ENCODE data around the gene INCA1. TPM values are rescaled to one million over a fixed set of nuclear protein-coding genes. Genes with fewer than 3 reads are reported as not detected.

INCA1 gene
- polyA plus RNA-seq, 1 of the 3 experiments (the other 2 are of a cell fraction), result 1.2 TPM

DNA sequence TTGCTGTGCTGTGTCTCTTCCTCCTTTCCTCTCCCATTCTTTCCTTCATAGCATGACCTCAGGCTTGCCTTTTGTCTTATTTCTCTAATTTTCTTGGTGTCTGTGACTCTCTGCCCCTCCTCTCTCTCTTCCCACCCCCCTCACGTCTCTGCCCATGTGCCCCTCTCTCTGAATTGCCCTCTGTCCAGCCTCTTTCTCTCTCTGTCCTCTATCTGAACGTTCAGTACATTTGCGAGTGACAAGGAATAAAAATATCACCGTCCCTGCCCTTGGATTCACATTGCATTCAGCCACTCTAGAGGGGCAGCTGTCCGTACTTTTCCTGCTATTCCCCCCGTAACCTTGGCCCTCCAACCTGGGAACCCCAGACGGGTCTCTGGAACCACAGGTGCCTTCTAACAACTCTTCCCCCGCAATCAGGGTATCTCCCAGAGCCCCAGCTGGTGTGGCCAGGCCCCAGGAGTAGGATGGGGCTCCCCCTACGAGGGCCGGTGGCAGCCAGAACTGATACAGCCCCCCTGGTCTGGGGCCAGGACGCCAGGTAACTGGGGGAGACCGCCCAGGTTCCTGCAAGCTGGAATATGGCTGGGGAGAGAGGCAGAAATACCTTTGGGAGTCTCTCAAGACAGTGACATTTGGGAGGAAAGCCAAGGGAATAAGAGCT is 2.2 kb upstream of the INCA1 start:
- no peak overlapping the region for H2AFZ ChIP-seq (ENCODE audit: low read depth)
- CTCF ChIA-PET, result interaction anchor here (0.9 to 8.1 kb wide), 6 partner anchors 11 to 62 kb away, joined by 3 to 54 read pairs (median 4); partner anchors contain the start of gene CAMTA2

DNA sequence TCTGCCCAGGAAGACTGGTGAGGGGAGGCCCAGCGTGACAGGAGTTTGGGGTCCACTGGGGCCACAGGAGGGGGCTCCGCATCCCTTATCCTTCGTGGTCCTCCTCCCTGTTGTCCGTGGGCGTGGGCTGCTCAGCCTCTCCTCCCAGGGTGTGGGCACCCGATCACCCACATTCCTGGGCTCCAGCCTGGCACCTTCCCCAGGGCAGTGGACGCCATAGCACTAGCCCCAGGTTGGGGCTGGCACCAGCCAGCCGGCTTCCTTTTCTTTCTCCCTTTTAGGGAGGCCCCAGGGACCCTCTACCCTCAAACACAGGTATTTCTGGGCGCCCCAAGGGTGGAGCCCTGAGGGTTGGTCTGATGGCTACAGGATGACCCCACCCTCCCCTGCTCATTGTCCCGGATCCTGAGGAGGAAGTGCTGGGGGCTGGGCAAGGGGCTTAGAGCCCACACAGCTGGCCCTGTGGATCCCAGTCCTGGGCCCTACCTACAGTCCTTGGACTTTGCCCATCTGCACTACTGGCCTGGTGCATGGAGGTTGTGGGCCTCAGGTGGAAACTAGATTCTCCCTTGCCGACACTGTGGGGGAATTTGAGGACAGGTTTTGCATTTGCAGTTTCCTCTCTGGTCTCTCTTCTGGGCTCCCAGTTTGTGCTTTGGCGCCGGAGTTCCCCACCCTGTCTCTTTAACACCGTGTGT is 1.6 kb upstream of the INCA1 start:
- whole genome bisulfite sequencing (ENCODE audit: low lambda C conversion rate), result 33% methylated on average over 12 of the region's 14 CpGs
- TF ChIP-seq MXI1 (IDR thresholded peaks at IDR 0.05; ENCODE audit: low read depth, low read length), result no peak
- no peak for TF ChIP-seq EP300 (IDR thresholded peaks at IDR 0.05; ENCODE audit: borderline replicate concordance in 1 of 2, low read depth in 1 of 2, low read length in 1 of 2)
- no peak for TF ChIP-seq SMC3 (IDR thresholded peaks at IDR 0.05; ENCODE audit: low read depth, low read length)
- no peak for TF ChIP-seq TAF1 (IDR thresholded peaks at IDR 0.05; ENCODE audit: borderline replicate concordance, low read depth, low read length)
- no peak for TF ChIP-seq RXRA (IDR thresholded peaks at IDR 0.05; ENCODE audit: borderline replicate concordance, low read depth)
- no peak for TF ChIP-seq NFIC (IDR thresholded peaks at IDR 0.05; ENCODE audit: borderline replicate concordance)
- no peak for TF ChIP-seq SIN3A (IDR thresholded peaks at IDR 0.05; ENCODE audit: borderline replicate concordance, low read depth, low read length)
- no peak for TF ChIP-seq RFX5 (IDR thresholded peaks at IDR 0.05; ENCODE audit: low read length)
- TF ChIP-seq CHD2 (IDR thresholded peaks at IDR 0.05; ENCODE audit: low read length, partially characterized antibody), result no peak
- no peak for TF ChIP-seq RCOR1 (IDR thresholded peaks at IDR 0.05; ENCODE audit: low read length)
- TF ChIP-seq TEAD4 (IDR thresholded peaks at IDR 0.05; ENCODE audit: borderline replicate concordance, insufficient read depth), result no peak
- TF ChIP-seq JUND (IDR thresholded peaks at IDR 0.05), result no peak
- TF ChIP-seq RAD21 (IDR thresholded peaks at IDR 0.05; ENCODE audit: low read length), result no peak
- TF ChIP-seq FOSL2 (IDR thresholded peaks at IDR 0.05; ENCODE audit: borderline replicate concordance, low read depth), result no peak

More for the DNA sequence above, 2.2 kb upstream of the INCA1 start:
- Histone ChIP-seq H3K27me3 (ENCODE audit: insufficient read depth) (no peaks in the 10 kb centered on the region), H3K9me2 (no peaks in the 10 kb centered on the region), H3K79me2 (ENCODE audit: insufficient read depth) (peaks cover 50% of the 10 kb centered on the region), H3F3A (replicated peaks; ENCODE audit: insufficient read depth) (peaks cover 4% of the 10 kb centered on the region), H3K9me3 (no peaks in the 10 kb centered on the region), H3K4me1 (ENCODE audit: control insufficient read depth in 1 of 2, insufficient read depth in 2 of 2, low read depth in 1 of 2, low read length in 1 of 2) (peaks cover 10 to 24% of the 10 kb centered on the region in 2 experiments; a peak in 3 of 4 replicates), H3K9ac (peak overlapping the region; percentile 84), H3K4me2 (peak overlapping the region; percentile 99), H4K20me1 (ENCODE audit: insufficient read depth) (peaks cover 20% of the 10 kb centered on the region), H3K27ac (ENCODE audit: low read depth in 2 of 2, low read length in 1 of 2) (no peak overlapping the region), H3K36me3 (replicated peaks in 1 of 2; ENCODE audit: control insufficient read depth in 1 of 2, insufficient read depth in 2 of 2, low read length in 1 of 2) (peaks cover 23 to 34% of the 10 kb centered on the region in 2 experiments), H3K4me3 (ENCODE audit: low read depth in 2 of 2, low read length in 1 of 2) (peak overlapping the region; percentile 93 to 99; a peak in 3 of 4 replicates)
- WGBS (ENCODE audit: low lambda C conversion rate), result 85% methylated on average over 12 of the region's 12 CpGs
- POLR2A ChIA-PET, result no interaction called here
- no peak for TF ChIP-seq MXI1 (IDR thresholded peaks at IDR 0.05; ENCODE audit: low read depth, low read length)
- TF ChIP-seq, protein P1, sequence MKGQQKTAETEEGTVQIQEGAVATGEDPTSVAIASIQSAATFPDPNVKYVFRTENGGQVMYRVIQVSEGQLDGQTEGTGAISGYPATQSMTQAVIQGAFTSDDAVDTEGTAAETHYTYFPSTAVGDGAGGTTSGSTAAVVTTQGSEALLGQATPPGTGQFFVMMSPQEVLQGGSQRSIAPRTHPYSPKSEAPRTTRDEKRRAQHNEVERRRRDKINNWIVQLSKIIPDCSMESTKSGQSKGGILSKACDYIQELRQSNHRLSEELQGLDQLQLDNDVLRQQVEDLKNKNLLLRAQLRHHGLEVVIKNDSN (IDR thresholded peaks at IDR 0.05; ENCODE audit: borderline replicate concordance, low read depth), result no peak
- TF ChIP-seq MEF2A (IDR thresholded peaks at IDR 0.05; ENCODE audit: borderline replicate concordance, low read depth), result no peak
- no peak for TF ChIP-seq ELF1 (IDR thresholded peaks at IDR 0.05)
- no peak for TF ChIP-seq CHD2 (IDR thresholded peaks at IDR 0.05; ENCODE audit: low read length, partially characterized antibody)
- no peak for TF ChIP-seq NRF1 (IDR thresholded peaks at IDR 0.05; ENCODE audit: low read depth, low read length)
- TF ChIP-seq, protein P2, sequence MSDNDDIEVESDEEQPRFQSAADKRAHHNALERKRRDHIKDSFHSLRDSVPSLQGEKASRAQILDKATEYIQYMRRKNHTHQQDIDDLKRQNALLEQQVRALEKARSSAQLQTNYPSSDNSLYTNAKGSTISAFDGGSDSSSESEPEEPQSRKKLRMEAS (IDR thresholded peaks at IDR 0.05; ENCODE audit: low read depth), result no peak
- TF ChIP-seq, protein P3, sequence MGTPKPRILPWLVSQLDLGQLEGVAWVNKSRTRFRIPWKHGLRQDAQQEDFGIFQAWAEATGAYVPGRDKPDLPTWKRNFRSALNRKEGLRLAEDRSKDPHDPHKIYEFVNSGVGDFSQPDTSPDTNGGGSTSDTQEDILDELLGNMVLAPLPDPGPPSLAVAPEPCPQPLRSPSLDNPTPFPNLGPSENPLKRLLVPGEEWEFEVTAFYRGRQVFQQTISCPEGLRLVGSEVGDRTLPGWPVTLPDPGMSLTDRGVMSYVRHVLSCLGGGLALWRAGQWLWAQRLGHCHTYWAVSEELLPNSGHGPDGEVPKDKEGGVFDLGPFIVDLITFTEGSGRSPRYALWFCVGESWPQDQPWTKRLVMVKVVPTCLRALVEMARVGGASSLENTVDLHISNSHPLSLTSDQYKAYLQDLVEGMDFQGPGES (IDR thresholded peaks at IDR 0.05; ENCODE audit: low read depth, low read length), result no peak
- TF ChIP-seq FOSL2 (IDR thresholded peaks at IDR 0.05; ENCODE audit: borderline replicate concordance, low read depth), result no peak
- TF ChIP-seq GATA2 (CRISPR knock-in tag; IDR thresholded peaks at IDR 0.05), result no peak
- TF ChIP-seq, protein P4, sequence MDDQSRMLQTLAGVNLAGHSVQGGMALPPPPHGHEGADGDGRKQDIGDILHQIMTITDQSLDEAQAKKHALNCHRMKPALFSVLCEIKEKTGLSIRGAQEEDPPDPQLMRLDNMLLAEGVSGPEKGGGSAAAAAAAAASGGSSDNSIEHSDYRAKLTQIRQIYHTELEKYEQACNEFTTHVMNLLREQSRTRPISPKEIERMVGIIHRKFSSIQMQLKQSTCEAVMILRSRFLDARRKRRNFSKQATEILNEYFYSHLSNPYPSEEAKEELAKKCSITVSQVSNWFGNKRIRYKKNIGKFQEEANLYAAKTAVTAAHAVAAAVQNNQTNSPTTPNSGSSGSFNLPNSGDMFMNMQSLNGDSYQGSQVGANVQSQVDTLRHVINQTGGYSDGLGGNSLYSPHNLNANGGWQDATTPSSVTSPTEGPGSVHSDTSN (IDR thresholded peaks at IDR 0.05), result no peak
- DNase-seq, result no peak

More for the DNA sequence above, 1.6 kb upstream of the INCA1 start:
- ChIA-PET POLR2A (interaction anchor here (2.2 kb wide), 1 partner anchor 32 kb away, joined by 13 read pairs; the partner anchor contains the start of gene SPAG7), CTCF (interaction anchor here (0.8 to 8.1 kb wide), 4 partner anchors 11 to 33 kb away, joined by 3 to 54 read pairs (median 9); partner anchors contain the start of gene CAMTA2)
- peak overlapping the region in 1 of 2 experiments; percentile 24; a peak in 2 of 4 replicates for H3K27ac ChIP-seq (ENCODE audit: low read depth in 2 of 2, low read length in 1 of 2)
- no peak for DNase-seq
- no peaks in the 10 kb centered on the region for H3K9me2 ChIP-seq
- H3K4me2 ChIP-seq, result peak overlapping the region; percentile 99
- peaks cover 17 to 27% of the 10 kb centered on the region in 2 experiments for H3K36me3 ChIP-seq (replicated peaks in 1 of 2; ENCODE audit: control insufficient read depth in 1 of 2, insufficient read depth in 2 of 2, low read length in 1 of 2)
- H3K4me1 ChIP-seq (ENCODE audit: control insufficient read depth in 1 of 2, insufficient read depth in 2 of 2, low read depth in 1 of 2, low read length in 1 of 2), result peaks cover 10 to 24% of the 10 kb centered on the region in 2 experiments; a peak in 3 of 4 replicates
- H3K9me3 ChIP-seq, result no peaks in the 10 kb centered on the region
- no peak overlapping the region for H2AFZ ChIP-seq (ENCODE audit: low read depth)
- peak overlapping the region; percentile 84 for H3K9ac ChIP-seq
- H3K27me3 ChIP-seq (ENCODE audit: insufficient read depth), result no peaks in the 10 kb centered on the region
- peaks cover 4% of the 10 kb centered on the region for H3F3A ChIP-seq (replicated peaks; ENCODE audit: insufficient read depth)
- peak overlapping the region; percentile 93 to 99 for H3K4me3 ChIP-seq (ENCODE audit: low read depth in 2 of 2, low read length in 1 of 2)
- H3K79me2 ChIP-seq (ENCODE audit: insufficient read depth), result peaks cover 49% of the 10 kb centered on the region
- H4K20me1 ChIP-seq (ENCODE audit: insufficient read depth), result peaks cover 20% of the 10 kb centered on the region
